H9 (cell line): Measurements from ENCODE around the gene ATP5F1B. TPM values are rescaled to one million over a fixed set of nuclear protein-coding genes. Genes with fewer than 3 reads are reported as not detected.

Experiments
- DNase-seq: peaks from one replicate; pipeline ENCODE4 v3.0.0-alpha.2; 2017
- H2AFZ ChIP-seq: one replicate; pipeline ENCODE4 v1.6.1; 2013; ENCODE audit warnings: mild to moderate bottlenecking, low read length, control low read depth, moderate library complexity
- H2AK5ac ChIP-seq: 2 replicates; pipeline ENCODE4 v1.6.1; 2013; ENCODE audit warnings: low read length, control low read depth, mixed read lengths; ENCODE audit not compliant: insufficient read length
- H2BK120ac ChIP-seq: one replicate; pipeline ENCODE4 v1.6.1; 2013; ENCODE audit warnings: low read depth, mild to moderate bottlenecking, low read length, control low read depth, inconsistent platforms; ENCODE audit not compliant: poor library complexity, severe bottlenecking
- H2BK12ac ChIP-seq: 2 replicates; pipeline ENCODE4 v1.6.1; 2013; ENCODE audit warnings: low read length, control low read depth, mixed read lengths, low read depth; ENCODE audit not compliant: insufficient read length
- H2BK15ac ChIP-seq: 2 replicates; pipeline ENCODE4 v1.6.1; 2013; ENCODE audit warnings: low read depth, low read length, control low read depth
- H2BK20ac ChIP-seq: one replicate; pipeline ENCODE4 v1.6.1; 2013; ENCODE audit warnings: low read depth, mild to moderate bottlenecking, low read length, control low read depth, inconsistent platforms; ENCODE audit not compliant: poor library complexity, severe bottlenecking
- H2BK5ac ChIP-seq: 2 replicates; pipeline ENCODE4 v1.6.1; 2013; ENCODE audit warnings: low read length, control low read depth, mixed read lengths; ENCODE audit not compliant: insufficient read length
- H3K14ac ChIP-seq: 2 replicates; pipeline ENCODE4 v1.6.1; 2013; ENCODE audit warnings: low read length, control low read depth; ENCODE audit not compliant: insufficient read depth
- H3K18ac ChIP-seq: 2 replicates; pipeline ENCODE4 v1.6.1; 2013; ENCODE audit warnings: low read depth, mild to moderate bottlenecking, mixed read lengths, low read length, control low read depth; ENCODE audit not compliant: insufficient read length
- H3K23ac ChIP-seq: 2 replicates; pipeline ENCODE4 v1.6.1; 2013; ENCODE audit warnings: low read length, control low read depth, mixed read lengths, low read depth; ENCODE audit not compliant: insufficient read length
- H3K23me2 ChIP-seq: 2 replicates; pipeline ENCODE4 v1.6.1; 2013; ENCODE audit warnings: low read depth, mild to moderate bottlenecking, mixed read lengths, low read length, control low read depth; ENCODE audit not compliant: insufficient read length, poor library complexity, severe bottlenecking
- H3K27ac ChIP-seq: 2 replicates; pipeline ENCODE4 v1.5.1; 2013; ENCODE audit warnings: low read length, control low read depth, mixed read lengths, low read depth; ENCODE audit not compliant: insufficient read length
- H3K27me3 ChIP-seq: 2 replicates; pipeline ENCODE4 v1.6.1; 2013; ENCODE audit warnings: low read length, control low read depth, inconsistent platforms; ENCODE audit not compliant: insufficient read depth
- H3K4ac ChIP-seq: 2 replicates; pipeline ENCODE4 v1.6.1; 2013; ENCODE audit warnings: low read depth, mild to moderate bottlenecking, control low read depth, inconsistent platforms, low read length, moderate library complexity
- H3K4me1 ChIP-seq: 2 replicates; pipeline ENCODE4 v1.6.1; 2013; ENCODE audit warnings: low read length, control low read depth, inconsistent platforms; ENCODE audit not compliant: insufficient read depth
- H3K4me2 ChIP-seq: 2 replicates; pipeline ENCODE4 v1.6.1; 2013; ENCODE audit warnings: low read length, control low read depth, mixed read lengths; ENCODE audit not compliant: insufficient read length, insufficient read depth
- H3K56ac ChIP-seq: 2 replicates; pipeline ENCODE4 v1.6.1; 2013; ENCODE audit warnings: low read depth, mild to moderate bottlenecking, mixed read lengths, low read length, control low read depth; ENCODE audit not compliant: insufficient read length
- H3K79me1 ChIP-seq: 2 replicates; pipeline ENCODE4 v1.6.1; 2013; ENCODE audit warnings: low read depth, mild to moderate bottlenecking, moderate library complexity, low read length, control low read depth, inconsistent platforms; ENCODE audit not compliant: insufficient read depth, poor library complexity, severe bottlenecking
- H3K79me2 ChIP-seq: 2 replicates; pipeline ENCODE4 v1.6.1; 2013; ENCODE audit warnings: low read length, control low read depth, inconsistent platforms; ENCODE audit not compliant: insufficient read depth
- H3K9ac ChIP-seq: 2 replicates; pipeline ENCODE4 v1.6.1; 2013; ENCODE audit warnings: low read length, control low read depth, mixed read lengths; ENCODE audit not compliant: insufficient read length; ENCODE audit errors: extremely low read depth
- H3K9me3 ChIP-seq: one replicate; pipeline ENCODE4 v1.6.1; 2013; ENCODE audit warnings: low read depth, low read length, inconsistent platforms; ENCODE audit not compliant: control insufficient read depth
- H3T11ph ChIP-seq: one replicate; pipeline ENCODE4 v1.6.1; 2013; ENCODE audit warnings: mild to moderate bottlenecking, low read length, control low read depth, inconsistent platforms
- H4K20me1 ChIP-seq: one replicate; pipeline ENCODE4 v1.6.1; 2013; ENCODE audit not compliant: control insufficient read depth, insufficient read length, insufficient read depth
- H4K5ac ChIP-seq: 2 replicates; pipeline ENCODE4 v1.6.1; 2013; ENCODE audit warnings: low read depth, mild to moderate bottlenecking, mixed read lengths, low read length, control low read depth; ENCODE audit not compliant: insufficient read length
- H4K8ac ChIP-seq: replicated peaks from 2 replicates; pipeline ENCODE4 v1.6.1; 2013; ENCODE audit warnings: low read length, control low read depth, mixed read lengths, low read depth; ENCODE audit not compliant: insufficient read length
- H4K91ac ChIP-seq: 2 replicates; pipeline ENCODE4 v1.6.1; 2013; ENCODE audit warnings: low read depth, mild to moderate bottlenecking, moderate library complexity, mixed read lengths, low read length, control low read depth; ENCODE audit not compliant: insufficient read length
- H3K27ac Mint-ChIP-seq, 3 experiments: 2 replicates in 2 of 3; 3 replicates in 1 of 3; pipeline ENCODE4 v1.8.0; 2020 to 2021; ENCODE audit warnings: mixed read lengths in 3 of 3, mild to moderate bottlenecking in 1 of 3, moderate library complexity in 1 of 3
- H3K27me3 Mint-ChIP-seq: 2 replicates; pipeline ENCODE4 v1.8.0; 2021; ENCODE audit warnings: low read depth, mild to moderate bottlenecking, moderate library complexity, mixed read lengths
- H3K36me3 Mint-ChIP-seq, 3 experiments: 2 replicates in 2 of 3; 3 replicates in 1 of 3; pipeline ENCODE4 v1.8.0; 2020 to 2021; ENCODE audit warnings: low read depth in 3 of 3, mixed read lengths in 3 of 3; ENCODE audit not compliant: insufficient read depth in 1 of 3
- H3K4me1 Mint-ChIP-seq, 2 experiments: 2 replicates each; pipeline ENCODE4 v1.8.0; 2020; ENCODE audit warnings: mixed read lengths in 2 of 2
- H3K4me3 Mint-ChIP-seq, 2 experiments: 2 replicates in 1 of 2; 3 replicates in 1 of 2; pipeline ENCODE4 v1.8.0; 2020 to 2021; ENCODE audit warnings: mild to moderate bottlenecking in 2 of 2, mixed read lengths in 2 of 2, moderate library complexity in 1 of 2
- H3K9me3 Mint-ChIP-seq, 2 experiments: 2 replicates in 1 of 2; 3 replicates in 1 of 2; pipeline ENCODE4 v1.8.0; 2020; ENCODE audit warnings: mild to moderate bottlenecking in 2 of 2, mixed read lengths in 2 of 2, moderate library complexity in 1 of 2
- WGBS: extraction: QIAGEN DNeasy Blood & Tissue Kit; methylation state at CpG from one replicate; pipeline ENCODE4 v1.1.7; 2013; ENCODE audit warnings: missing lambda C conversion rate, low lambda C conversion rate, mixed read lengths; ENCODE audit not compliant: insufficient read length; ENCODE audit errors: extremely low coverage; 5-methylcytosine and 5-hydroxymethylcytosine counted together
- total RNA-seq: library from RNA; stranded (reverse); gene quantifications from 2 replicates; pipeline ENCODE4 v1.2.1, GENCODE V29; 2021
- TF ChIP-seq, protein P1 (sequence below): fragments of 200-600 bp; sonication (generic); conservative IDR thresholded peaks from 3 replicates; pipeline ENCODE4 v1.8.0; 2021; ENCODE audit warnings: antibody characterized with exemption, mild to moderate bottlenecking

ATP5F1B gene
- total RNA-seq, 1 experiment from 2014 or later, result 927 TPM

GRCh38 chr12:56614627-56615026, 31.2 kb downstream of the ATP5F1B start:
- Histone ChIP-seq H3K18ac (no peak overlapping the region), H4K20me1 (no peaks in the 10 kb centered on the region), H3K23me2 (no peaks in the 10 kb centered on the region), H2AK5ac (no peak overlapping the region), H3K4me2 (no peak overlapping the region), H2AFZ (no peak overlapping the region), H2BK20ac (no peak overlapping the region), H2BK15ac (no peak overlapping the region), H3K14ac (no peak overlapping the region), H3K27ac (no peak overlapping the region), H4K5ac (no peak overlapping the region), H3K79me2 (peaks cover under 1% of the 10 kb centered on the region; the same call in 1 of the 2 replicates), H2BK5ac (no peak overlapping the region), H3K4ac (no peak overlapping the region), H4K91ac (no peak overlapping the region), H4K8ac (no peak overlapping the region), H3K79me1 (peaks cover 5% of the 10 kb centered on the region), H3K9ac (no peak overlapping the region), H3K27me3 (no peaks in the 10 kb centered on the region), H3K4me1 (no peaks in the 10 kb centered on the region), H2BK12ac (no peak overlapping the region), H3T11ph (no peak overlapping the region), H3K56ac (no peak overlapping the region), H2BK120ac (no peak overlapping the region), H3K9me3 (no peaks in the 10 kb centered on the region), H3K23ac (no peak overlapping the region)
- H3K36me3 Mint-ChIP-seq, result peaks cover 51 to 85% (median 82%) of the 10 kb centered on the region in 3 experiments; a peak in 6 of 7 replicates
- TF ChIP-seq, protein P1, sequence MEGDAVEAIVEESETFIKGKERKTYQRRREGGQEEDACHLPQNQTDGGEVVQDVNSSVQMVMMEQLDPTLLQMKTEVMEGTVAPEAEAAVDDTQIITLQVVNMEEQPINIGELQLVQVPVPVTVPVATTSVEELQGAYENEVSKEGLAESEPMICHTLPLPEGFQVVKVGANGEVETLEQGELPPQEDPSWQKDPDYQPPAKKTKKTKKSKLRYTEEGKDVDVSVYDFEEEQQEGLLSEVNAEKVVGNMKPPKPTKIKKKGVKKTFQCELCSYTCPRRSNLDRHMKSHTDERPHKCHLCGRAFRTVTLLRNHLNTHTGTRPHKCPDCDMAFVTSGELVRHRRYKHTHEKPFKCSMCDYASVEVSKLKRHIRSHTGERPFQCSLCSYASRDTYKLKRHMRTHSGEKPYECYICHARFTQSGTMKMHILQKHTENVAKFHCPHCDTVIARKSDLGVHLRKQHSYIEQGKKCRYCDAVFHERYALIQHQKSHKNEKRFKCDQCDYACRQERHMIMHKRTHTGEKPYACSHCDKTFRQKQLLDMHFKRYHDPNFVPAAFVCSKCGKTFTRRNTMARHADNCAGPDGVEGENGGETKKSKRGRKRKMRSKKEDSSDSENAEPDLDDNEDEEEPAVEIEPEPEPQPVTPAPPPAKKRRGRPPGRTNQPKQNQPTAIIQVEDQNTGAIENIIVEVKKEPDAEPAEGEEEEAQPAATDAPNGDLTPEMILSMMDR, result no peak
- no peaks in the 10 kb centered on the region for H3K9me3 Mint-ChIP-seq
- H3K27ac Mint-ChIP-seq, result no peak overlapping the region
- no CpG with 5 or more reads among the region's 8 CpGs for WGBS
- DNase-seq, result no peak
- H3K4me1 Mint-ChIP-seq, result no peaks in the 10 kb centered on the region
- H3K4me3 Mint-ChIP-seq, result no peak overlapping the region
- H3K27me3 Mint-ChIP-seq, result no peaks in the 10 kb centered on the region
